Measurements from ENCODE around the gene FKBP5.

FKBP5 gene

GRCh38 chr6:35725081-35725708 lies 36.5 kb upstream of the FKBP5 start:
- no peak for TF ChIP-seq USF1 (IDR thresholded peaks at IDR 0.05)
- TF ChIP-seq CEBPB (IDR thresholded peaks at IDR 0.05), result no peak
- TF ChIP-seq MAX (IDR thresholded peaks at IDR 0.05), result no peak
- TF ChIP-seq TAF1 (IDR thresholded peaks at IDR 0.05; ENCODE audit: low read depth), result no peak
- no peak for TF ChIP-seq NFIC (IDR thresholded peaks at IDR 0.05)
- TF ChIP-seq YY1 (IDR thresholded peaks at IDR 0.05; ENCODE audit: low read depth), result no peak
- no peak for TF ChIP-seq EGR1 (IDR thresholded peaks at IDR 0.05)
- no peak for TF ChIP-seq EP300 (IDR thresholded peaks at IDR 0.05; ENCODE audit: borderline replicate concordance)
- TF ChIP-seq RAD21 (IDR thresholded peaks at IDR 0.05; ENCODE audit: low read depth), result no peak
- TF ChIP-seq ZBTB7A (IDR thresholded peaks at IDR 0.05; ENCODE audit: low read depth), result no peak
- no peak for TF ChIP-seq TEAD4 (IDR thresholded peaks at IDR 0.05)
- TF ChIP-seq FOXM1 (IDR thresholded peaks at IDR 0.05; ENCODE audit: borderline replicate concordance, low read depth), result no peak
- no peak for TF ChIP-seq TCF12 (IDR thresholded peaks at IDR 0.05; ENCODE audit: low read depth)

- TF ChIP-seq FOXM1 (IDR thresholded peaks at IDR 0.05; ENCODE audit: borderline replicate concordance, low read depth), result no peak
- no peak for TF ChIP-seq CEBPB (IDR thresholded peaks at IDR 0.05)
Measured at GRCh38 chr6:35724471-35724870, 35.8 kb upstream of the FKBP5 start.

- no peak for TF ChIP-seq USF1 (IDR thresholded peaks at IDR 0.05)
Measured at GRCh38 chr6:35724059-35724458, 35.3 kb upstream of the FKBP5 start.

GRCh38 chr6:35723587-35723986 lies 34.9 kb upstream of the FKBP5 start:
- TF ChIP-seq EGR1 (IDR thresholded peaks at IDR 0.05), result no peak
- TF ChIP-seq TAF1 (IDR thresholded peaks at IDR 0.05; ENCODE audit: low read depth), result no peak

DNA sequence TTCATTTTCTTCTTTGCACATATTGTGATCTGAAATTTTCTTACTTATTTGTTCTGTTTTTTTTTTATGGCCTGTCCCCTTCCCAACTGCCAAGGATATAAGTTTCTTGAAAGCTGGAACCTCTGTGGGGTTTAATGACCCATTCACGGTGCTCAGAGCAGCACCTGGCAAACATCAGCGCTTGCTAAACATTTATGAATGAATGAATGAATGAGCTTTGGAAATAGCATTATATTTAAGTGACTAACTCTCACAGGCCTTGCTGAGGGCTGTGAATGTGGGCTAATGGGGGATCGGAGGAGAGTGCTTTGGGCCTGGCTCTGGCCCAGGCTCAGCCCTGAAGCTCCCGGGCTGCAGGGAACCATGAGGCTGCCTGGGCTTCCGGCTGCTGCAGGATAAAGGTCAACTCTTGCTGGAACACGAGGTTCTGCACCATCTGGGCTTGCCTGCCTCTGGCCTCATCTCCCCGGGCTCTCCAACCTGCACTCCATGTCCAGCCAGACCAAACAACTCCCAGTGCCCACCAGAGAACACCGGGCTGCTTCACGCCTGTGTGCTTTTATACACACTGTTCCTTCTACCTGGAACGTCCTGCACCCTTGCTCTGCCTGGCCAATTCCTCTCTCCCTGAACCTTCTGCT lies 33.5 kb upstream of the FKBP5 start:
- TF ChIP-seq CREB1 (IDR thresholded peaks at IDR 0.05; ENCODE audit: low read depth), result no peak
- TF ChIP-seq NFIC (IDR thresholded peaks at IDR 0.05), result no peak
- no peak for TF ChIP-seq TCF12 (IDR thresholded peaks at IDR 0.05; ENCODE audit: low read depth)
- no peak for TF ChIP-seq ZBTB7A (IDR thresholded peaks at IDR 0.05; ENCODE audit: low read depth)
- no peak for TF ChIP-seq MAX (IDR thresholded peaks at IDR 0.05)
- no peak for TF ChIP-seq TEAD4 (IDR thresholded peaks at IDR 0.05)
- TF ChIP-seq RAD21 (IDR thresholded peaks at IDR 0.05; ENCODE audit: low read depth), result no peak
- no peak for TF ChIP-seq REST (IDR thresholded peaks at IDR 0.05; ENCODE audit: low read depth)
- TF ChIP-seq EGR1 (IDR thresholded peaks at IDR 0.05), result no peak
- no peak for TF ChIP-seq CEBPB (IDR thresholded peaks at IDR 0.05)
- no peak for TF ChIP-seq FOXM1 (IDR thresholded peaks at IDR 0.05; ENCODE audit: borderline replicate concordance, low read depth)
- TF ChIP-seq USF1 (IDR thresholded peaks at IDR 0.05), result no peak
- no peak for TF ChIP-seq TAF1 (IDR thresholded peaks at IDR 0.05; ENCODE audit: low read depth)
- TF ChIP-seq EP300 (IDR thresholded peaks at IDR 0.05; ENCODE audit: borderline replicate concordance), result no peak
- no peak for TF ChIP-seq YY1 (IDR thresholded peaks at IDR 0.05; ENCODE audit: low read depth)

DNA sequence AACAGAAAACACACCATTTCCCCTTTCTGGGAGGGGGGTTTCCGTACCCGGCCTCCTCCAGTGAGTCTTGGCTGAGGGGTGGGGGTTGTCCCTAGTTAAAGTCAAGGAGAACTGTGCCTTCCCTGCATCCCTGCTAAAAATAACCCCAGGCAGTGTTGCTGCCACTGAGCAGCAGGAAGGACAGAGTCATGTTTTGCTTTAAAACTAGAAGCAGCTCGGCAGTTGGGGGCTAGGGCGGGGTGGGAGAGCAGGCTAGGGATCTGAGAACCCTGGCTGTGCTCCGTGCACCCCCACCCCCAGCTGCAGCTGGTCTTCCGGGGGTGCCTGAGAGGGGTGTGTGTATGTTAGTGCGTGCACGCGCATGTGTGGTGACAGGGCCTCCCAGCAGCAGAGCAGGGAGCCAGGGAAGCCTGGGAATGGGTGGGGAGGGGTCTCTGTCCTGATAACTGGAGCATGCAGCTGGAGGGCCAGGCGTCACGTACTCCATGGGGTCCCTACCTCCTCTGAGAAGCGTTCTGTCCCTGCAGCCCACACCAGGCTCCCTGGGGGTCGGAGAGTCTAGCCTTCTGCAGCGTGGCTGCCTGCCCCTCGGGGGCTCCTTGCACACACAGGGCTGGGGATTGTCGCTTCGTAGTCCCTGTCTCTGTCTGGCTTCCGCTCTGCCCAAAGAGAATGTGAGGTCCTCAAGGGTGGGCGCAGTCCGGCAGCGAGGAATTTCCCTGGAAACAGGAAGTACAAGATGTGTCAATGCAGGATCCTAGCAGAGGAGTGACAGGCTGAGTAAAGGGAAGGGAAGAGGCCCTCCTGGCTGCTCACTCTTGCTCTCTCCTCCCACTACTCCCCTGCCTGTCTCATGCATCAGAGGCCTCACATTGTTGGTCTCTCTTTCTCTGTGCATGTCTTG lies 31.4 kb upstream of the FKBP5 start:
- TF ChIP-seq EGR1 (IDR thresholded peaks at IDR 0.05) (no peak), CREB1 (IDR thresholded peaks at IDR 0.05; ENCODE audit: low read depth) (no peak), FOXM1 (IDR thresholded peaks at IDR 0.05; ENCODE audit: borderline replicate concordance, low read depth) (no peak), EP300 (IDR thresholded peaks at IDR 0.05; ENCODE audit: borderline replicate concordance) (no peak), RAD21 (IDR thresholded peaks at IDR 0.05; ENCODE audit: low read depth) (no peak), YY1 (IDR thresholded peaks at IDR 0.05; ENCODE audit: low read depth) (no peak), CEBPB (IDR thresholded peaks at IDR 0.05) (no peak), TCF12 (IDR thresholded peaks at IDR 0.05; ENCODE audit: low read depth) (no peak), MAX (IDR thresholded peaks at IDR 0.05) (no peak), NFIC (IDR thresholded peaks at IDR 0.05) (no peak), ZBTB7A (IDR thresholded peaks at IDR 0.05; ENCODE audit: low read depth) (no peak), REST (IDR thresholded peaks at IDR 0.05; ENCODE audit: low read depth) (no peak), TAF1 (IDR thresholded peaks at IDR 0.05; ENCODE audit: low read depth) (no peak), USF1 (IDR thresholded peaks at IDR 0.05) (no peak), TEAD4 (IDR thresholded peaks at IDR 0.05) (no peak)

Data from Ishikawa (cell line).